ENCODE data around the gene TMEM178B. TPM values are rescaled to one million over a fixed set of nuclear protein-coding genes. Genes with fewer than 3 reads are reported as not detected.

The TMEM178B gene
- total RNA-seq, 4 donors from 2014 or later, result under 0.01 to 0.94 (median 0.35) TPM

GRCh38 chr7:141235656-141236055 lies 161.8 kb downstream of the TMEM178B start:
- no peak for TF ChIP-seq CTCF (IDR thresholded peaks at IDR 0.05; ENCODE audit: low read depth)

- TF ChIP-seq CTCF (IDR thresholded peaks at IDR 0.05; ENCODE audit: low read depth), result no peak
Measured at GRCh38 chr7:141238596-141239243, 164.9 kb downstream of the TMEM178B start.

- no peak for TF ChIP-seq CTCF (IDR thresholded peaks at IDR 0.05; ENCODE audit: low read depth)
Measured at GRCh38 chr7:141239661-141240060, 165.8 kb downstream of the TMEM178B start.

- no peak for TF ChIP-seq CTCF (IDR thresholded peaks at IDR 0.05; ENCODE audit: low read depth)
Measured at GRCh38 chr7:141242568-141242967, 168.7 kb downstream of the TMEM178B start.

GRCh38 chr7:141243368-141243767 lies 169.5 kb downstream of the TMEM178B start:
- no peak for TF ChIP-seq CTCF (IDR thresholded peaks at IDR 0.05; ENCODE audit: low read depth)

GRCh38 chr7:141244435-141244834 lies 170.6 kb downstream of the TMEM178B start:
- TF ChIP-seq CTCF (IDR thresholded peaks at IDR 0.05; ENCODE audit: low read depth), result no peak

GRCh38 chr7:141246426-141246825 lies 172.6 kb downstream of the TMEM178B start:
- TF ChIP-seq CTCF (IDR thresholded peaks at IDR 0.05; ENCODE audit: low read depth), result no peak

All from subcutaneous adipose tissue (tissue), 4 donors.